Effector CD8-positive, alpha-beta T cell (primary cell): Measurements from ENCODE around the gene TNK1.

ENCODE experiments used
- DNase-seq: peaks from one replicate; lab custom pipeline; 2025; lab: John Stamatoyannopoulos, UW

TNK1 gene

DNA sequence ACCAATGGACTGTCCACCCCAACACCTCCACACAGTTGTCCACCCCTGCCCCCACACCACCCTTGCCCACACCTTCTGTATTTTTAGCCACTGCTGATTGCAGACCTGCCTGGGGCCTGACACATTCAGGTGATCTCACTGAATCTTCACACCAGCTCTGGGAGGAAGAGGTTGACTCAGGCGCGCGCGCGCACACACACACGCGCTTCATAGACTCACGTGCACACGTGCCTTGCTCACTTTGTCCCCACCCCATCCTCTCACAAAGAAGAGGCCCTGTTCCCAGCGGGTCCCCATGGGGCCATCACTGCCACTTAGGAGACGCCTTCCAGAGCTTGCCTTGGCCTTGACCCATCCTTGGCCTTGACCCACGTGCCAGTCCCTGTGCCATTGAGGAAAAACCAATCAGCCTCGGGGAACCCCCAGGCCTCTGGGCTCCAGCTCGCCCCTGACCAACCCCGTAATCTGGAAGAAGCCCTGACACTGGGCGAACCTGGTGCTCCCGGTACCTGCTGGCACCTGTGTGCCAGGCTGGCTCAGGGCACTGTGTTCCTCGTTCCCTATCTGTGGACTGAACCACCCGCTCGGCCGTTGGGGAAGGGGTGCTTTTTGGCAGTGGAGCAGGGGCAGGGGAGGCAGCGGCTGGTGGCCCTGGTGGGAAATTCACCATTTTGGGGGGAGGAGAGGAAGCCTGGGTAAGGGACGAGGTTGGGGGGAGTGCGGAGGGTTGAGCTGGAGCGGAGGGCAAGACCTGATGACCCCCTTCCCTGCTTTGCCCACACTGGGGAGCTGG lies 29.9 kb downstream of the TNK1 start:
- DNase-seq = no peak

DNA sequence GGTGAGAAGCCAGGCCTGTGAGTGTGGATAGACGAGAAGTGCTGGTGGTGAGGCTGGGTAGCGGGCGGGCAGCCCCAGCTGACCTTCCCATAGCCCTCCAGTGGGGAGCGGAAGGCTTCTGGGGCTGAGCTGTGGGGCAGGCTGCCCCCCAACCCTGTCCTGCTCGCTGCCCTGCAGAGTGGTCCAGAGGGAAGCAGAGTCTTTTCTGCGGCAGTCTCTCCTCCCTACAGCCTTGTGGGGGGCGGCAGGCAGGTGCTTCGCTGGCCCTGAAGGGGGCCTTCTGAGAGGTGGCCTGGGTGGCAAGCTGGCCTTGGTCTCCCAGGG lies 30.5 kb downstream of the TNK1 start:
- DNase-seq = no peak

DNA sequence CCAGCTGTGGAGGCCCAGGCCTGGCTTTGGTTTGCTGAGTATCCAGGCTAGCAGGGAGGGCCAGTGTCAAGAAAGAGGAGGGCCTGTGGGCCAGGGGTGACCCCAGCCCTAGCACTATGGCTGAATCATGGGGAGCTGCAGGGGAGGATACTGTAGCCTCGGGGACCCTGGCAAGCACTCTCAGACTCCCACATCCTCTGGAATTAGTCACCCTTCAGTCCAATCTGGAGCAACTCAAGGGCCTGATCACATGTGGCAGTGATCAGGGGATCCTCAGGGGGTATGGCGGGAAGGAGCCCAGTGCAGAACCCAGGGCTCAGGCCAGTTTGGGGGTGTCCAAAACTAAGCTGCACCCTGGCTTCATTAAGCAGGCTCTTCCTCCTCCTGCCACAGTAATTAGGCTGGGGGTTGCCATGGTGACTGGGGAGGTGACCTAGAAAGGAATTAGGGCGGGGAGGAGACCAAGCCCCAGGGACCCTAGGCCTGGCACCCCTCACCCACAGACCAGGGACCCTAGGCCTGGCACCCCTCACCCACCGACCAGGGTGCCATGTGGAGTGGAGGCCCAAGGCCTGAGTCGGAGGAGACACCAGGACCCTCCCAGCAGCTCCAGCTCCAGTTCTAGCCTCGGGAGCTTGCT lies 32.6 kb downstream of the TNK1 start:
- DNase-seq = no peak

DNA sequence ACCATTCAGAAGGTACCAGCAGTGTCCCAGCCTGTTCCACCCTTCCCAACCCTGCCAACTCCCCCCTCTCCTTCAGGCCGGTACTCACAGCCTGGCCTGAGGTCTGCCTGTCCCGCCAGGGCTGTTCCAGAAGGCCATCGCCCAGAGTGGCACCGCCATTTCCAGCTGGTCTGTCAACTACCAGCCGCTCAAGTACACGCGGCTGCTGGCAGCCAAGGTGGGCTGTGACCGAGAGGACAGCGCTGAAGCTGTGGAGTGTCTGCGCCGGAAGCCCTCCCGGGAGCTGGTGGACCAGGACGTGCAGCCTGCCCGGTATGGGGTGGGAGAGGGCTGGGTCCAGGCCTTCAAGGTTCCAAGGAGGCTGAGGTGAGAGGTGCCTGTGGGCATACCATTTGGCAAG lies 33.9 kb downstream of the TNK1 start:
- no peak for DNase-seq

DNA sequence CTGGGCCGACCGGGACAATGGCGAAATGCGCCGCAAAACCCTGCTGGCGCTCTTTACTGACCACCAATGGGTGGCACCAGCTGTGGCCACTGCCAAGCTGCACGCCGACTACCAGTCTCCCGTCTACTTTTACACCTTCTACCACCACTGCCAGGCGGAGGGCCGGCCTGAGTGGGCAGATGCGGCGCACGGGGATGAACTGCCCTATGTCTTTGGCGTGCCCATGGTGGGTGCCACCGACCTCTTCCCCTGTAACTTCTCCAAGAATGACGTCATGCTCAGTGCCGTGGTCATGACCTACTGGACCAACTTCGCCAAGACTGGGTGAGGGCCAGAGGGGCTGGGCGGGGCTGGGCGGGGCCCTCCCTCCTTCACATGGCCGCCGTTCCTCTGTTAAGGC lies 34.9 kb downstream of the TNK1 start:
- no peak for DNase-seq

DNA sequence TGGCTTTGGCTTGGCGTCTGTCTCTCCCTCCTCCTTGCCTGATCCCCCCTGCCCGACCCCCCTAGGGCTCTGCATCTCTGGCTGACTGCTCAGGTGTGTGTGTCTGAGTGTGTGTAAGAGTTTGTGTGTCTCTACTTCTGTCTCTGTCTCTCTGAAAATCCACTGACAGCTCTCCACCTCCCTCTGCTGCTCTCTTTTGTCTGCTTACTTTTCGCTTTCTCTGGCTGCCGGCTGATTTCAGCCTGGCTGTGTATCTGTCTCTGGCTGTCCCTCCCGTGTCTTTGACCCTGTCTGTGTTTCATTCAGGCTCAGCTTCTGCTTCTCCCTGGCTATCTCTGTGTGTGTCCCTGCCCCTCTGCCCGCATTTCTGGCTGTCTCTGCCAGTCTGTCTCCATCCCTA lies 35.4 kb downstream of the TNK1 start:
- DNase-seq = no peak

DNA sequence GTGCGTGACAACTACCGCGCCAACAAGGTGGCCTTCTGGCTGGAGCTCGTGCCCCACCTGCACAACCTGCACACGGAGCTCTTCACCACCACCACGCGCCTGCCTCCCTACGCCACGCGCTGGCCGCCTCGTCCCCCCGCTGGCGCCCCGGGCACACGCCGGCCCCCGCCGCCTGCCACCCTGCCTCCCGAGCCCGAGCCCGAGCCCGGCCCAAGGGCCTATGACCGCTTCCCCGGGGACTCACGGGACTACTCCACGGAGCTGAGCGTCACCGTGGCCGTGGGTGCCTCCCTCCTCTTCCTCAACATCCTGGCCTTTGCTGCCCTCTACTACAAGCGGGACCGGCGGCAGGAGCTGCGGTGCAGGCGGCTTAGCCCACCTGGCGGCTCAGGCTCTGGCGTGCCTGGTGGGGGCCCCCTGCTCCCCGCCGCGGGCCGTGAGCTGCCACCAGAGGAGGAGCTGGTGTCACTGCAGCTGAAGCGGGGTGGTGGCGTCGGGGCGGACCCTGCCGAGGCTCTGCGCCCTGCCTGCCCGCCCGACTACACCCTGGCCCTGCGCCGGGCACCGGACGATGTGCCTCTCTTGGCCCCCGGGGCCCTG lies 36.3 kb downstream of the TNK1 start:
- DNase-seq = no peak

DNA sequence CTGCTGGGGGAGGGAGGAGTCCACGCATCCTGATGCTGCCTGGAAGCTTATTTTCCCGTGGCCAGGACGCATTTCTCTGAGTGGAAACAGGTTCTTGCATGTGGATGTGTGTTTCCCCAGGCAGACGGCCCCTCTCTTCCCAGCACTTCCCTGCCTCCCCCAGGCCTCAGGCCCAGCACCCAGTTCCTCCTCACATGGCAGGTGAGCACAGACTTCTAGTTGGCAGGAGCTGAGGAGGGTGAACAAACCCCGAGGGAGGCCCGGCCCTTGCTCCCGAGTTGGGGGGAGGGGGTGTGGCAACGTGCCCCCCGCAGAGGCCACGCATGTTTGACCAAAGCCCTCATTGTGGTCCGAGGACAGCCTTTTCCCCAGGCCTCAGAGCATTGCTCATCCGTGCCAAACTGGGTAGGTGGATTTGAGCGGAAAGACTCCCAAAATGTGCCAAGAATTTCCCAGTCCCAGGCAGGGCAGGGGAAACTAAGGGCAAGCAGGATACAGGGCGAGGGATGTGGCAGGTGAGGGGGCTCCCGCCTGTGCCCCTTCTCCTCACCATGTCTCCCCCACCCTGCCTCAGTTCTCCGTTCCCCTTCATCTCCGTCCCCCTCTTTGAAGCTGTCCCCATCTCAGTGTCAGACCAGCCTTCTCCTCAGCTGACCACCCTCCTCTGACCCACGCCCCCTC lies 37.7 kb downstream of the TNK1 start:
- DNase-seq = no peak

DNA sequence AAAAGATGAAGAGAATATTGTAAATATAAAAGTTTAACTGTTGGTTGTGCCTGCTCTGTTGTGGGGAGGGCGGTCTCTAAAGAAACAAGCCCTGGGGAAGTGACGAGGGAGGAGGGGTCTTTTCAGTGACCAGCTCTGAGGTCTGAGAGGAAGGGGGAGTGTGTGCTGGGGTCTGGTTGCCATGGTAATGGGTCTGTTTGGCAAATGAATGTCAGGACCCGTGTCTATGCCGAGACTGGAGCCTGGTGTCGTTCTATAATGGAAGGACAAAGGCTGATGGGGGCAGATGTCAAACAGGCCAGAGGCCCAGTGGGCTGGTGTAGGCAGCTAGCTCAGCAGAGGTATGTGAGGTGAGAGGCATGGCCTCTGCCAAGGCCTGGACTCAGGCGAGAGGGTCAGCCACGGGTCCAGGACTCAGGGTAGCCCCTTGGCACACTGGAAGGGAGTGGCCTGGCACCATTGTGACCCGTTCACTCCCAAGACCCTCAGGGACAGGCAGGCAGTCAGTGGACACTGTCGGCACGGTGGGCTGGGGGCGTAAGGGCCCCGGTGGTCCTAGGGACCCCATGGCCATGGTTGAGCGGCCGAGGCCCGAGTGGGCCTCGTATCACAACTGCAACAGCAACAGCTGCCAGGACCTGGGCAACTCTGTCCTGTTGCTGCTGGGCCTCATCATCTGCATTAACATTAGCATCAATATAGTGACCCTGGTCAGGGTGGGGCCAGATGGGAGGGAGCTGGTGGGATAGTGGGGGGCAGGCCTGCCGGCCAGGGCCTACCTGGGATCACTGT lies 39.1 kb downstream of the TNK1 start, which contains the start of gene SPEM1:
Gene SPEM1 (plus strand): TSS at position 506 of the 792 bp plus-strand sequence. CDS start 61 bp downstream, at position 567.
- DNase-seq = no peak

DNA sequence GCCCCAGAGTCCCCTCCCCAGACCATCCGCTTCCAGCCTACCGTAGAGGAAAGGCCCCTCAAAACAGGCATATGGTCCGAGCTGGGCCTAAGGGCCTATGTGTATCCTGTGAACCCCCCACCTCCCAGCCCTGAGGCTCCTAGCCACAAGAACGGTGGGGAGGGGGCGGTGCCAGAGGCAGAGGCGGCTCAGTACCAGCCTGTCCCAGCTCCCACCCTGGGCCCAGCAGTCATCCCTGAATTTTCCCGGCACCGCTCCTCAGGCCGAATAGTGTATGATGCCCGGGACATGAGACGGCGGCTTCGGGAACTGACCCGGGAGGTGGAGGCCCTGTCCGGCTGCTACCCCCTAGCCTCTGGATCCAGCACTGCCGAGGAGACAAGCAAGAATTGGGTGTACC lies 40.3 kb downstream of the TNK1 start:
- DNase-seq = no peak

DNA sequence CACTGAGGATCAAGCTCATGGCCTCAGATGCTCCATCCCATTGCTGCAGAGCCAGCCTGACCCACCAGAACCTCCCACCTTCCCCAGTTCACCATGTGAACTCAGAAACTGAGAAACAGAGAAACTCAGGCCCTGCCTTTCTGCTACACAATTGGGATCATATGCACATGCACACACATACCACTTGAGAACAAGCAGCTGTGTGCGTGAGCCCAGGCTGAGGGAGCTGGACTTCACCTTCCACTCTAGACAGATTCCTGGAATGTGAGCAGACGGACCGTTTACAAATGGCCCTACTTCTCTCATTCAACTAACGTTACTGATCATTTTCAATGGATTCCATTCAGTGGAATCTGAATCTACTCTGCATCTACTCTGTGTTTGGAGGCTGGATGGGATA lies 42.8 kb downstream of the TNK1 start:
- no peak for DNase-seq

DNA sequence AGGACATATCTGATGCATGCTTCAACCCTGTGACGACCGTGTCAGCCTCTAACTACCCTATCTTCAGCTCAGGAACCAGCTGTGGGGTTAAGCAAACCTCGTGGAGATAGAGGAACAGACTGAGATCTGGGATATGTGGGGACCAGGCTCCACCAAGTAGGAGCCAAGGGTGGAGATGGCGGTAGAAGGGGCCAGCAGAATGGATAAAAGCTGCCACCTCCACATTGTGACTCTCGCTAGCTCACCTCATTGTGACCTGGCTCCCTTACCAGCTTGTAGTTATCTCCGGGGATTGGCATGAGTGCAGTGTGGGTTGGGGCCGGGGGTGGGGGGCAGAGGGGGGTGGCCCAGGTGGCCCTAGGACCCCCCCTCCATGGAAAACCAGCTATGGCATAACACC lies 44.4 kb downstream of the TNK1 start, which contains the start of gene SPEM2:
Gene SPEM2 (plus strand): TSS at position 301 of the 400 bp plus-strand sequence. CDS start 73 bp downstream, at position 374.
- DNase-seq = no peak

DNA sequence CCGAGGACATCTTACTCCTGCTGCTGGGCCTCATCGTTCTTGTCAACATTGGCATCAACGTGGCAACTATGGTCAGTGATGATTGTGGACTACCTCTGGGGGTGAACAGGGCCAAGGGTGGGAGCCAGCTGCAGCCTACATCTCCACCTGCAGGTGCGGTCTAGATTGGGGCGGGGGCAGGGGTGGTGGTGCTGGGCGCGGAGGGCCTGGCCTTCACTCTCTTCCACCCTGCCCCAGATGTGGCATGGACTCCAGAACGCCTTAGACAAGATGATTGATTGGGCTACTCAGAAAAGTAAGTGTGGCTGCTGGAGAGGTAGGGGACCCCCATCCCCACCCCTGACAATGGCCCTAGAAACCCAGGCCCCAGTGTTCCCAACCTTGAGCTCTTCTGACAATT lies 44.9 kb downstream of the TNK1 start:
- no peak for DNase-seq

DNA sequence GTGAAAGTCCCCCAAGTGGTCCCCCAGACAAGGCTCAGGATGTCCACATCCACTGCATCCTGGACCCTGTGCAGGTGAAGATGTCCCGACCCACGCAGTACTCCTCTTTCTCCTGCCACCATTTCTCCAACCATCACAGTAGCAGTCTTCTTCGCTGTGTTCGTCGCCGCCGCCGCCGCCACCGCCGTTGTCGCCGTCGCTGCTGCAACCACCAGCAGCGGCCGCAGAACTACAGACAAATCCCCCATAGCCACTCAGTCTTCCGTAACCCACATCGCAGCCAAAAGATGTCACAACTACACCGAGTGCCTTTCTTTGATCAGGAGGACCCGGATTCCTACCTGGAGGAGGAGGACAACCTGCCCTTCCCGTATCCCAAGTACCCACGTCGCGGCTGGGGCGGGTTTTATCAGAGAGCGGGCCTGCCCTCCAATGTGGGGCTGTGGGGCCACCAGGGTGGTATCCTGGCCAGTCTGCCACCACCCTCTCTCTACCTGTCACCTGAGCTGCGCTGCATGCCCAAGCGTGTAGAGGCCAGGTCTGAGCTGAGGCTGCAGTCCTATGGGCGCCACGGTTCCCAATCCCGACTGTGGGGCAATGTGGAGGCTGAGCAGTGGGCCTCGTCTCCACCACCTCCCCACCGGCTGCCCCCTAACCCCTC lies 45.4 kb downstream of the TNK1 start:
- DNase-seq = no peak

DNA sequence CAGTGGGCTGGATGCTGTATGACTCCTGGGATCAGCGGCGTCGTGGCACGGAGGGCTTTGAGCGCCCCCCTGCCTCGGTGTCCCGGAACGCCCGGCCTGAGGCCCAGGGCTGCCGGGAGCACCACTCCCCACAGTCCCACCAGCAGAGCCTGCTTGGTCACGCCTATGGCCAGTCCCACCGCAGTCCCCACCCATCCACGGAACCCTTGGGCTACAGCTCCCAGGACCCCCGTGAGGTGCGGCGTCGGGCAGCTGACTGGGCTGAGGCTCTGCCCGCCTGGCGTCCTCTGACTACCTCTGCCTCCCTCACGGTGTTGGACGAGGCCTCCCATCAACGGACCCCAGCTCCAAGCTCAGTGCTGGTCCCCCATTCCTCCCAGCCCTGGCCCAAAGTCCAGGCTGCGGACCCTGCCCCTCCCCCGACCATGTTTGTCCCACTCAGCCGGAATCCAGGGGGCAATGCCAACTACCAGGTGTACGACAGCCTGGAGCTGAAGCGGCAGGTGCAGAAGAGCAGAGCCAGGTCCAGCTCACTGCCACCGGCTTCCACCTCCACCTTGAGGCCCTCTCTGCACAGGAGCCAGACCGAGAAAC lies 46.1 kb downstream of the TNK1 start:
- DNase-seq = no peak

DNA sequence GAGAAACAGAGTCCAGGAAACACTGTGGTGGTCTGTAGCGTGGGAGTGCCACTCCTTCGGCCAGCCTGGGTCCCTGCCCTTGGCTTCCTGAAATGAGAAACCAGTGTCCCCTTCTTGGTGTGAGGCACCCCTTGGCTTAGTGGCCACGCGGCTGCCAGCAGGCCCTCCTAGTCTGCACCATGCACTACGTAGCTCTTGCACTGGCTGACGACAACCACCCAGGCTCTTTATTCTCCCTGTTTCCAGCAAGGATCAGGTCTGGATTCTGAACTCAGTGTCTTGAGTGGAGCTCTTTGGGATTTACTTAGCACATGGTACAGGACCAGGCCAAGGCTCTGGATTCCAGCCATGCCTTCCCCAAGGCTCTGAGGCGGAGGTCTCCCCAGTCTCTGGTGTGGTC lies 46.7 kb downstream of the TNK1 start:
- no peak for DNase-seq

DNA sequence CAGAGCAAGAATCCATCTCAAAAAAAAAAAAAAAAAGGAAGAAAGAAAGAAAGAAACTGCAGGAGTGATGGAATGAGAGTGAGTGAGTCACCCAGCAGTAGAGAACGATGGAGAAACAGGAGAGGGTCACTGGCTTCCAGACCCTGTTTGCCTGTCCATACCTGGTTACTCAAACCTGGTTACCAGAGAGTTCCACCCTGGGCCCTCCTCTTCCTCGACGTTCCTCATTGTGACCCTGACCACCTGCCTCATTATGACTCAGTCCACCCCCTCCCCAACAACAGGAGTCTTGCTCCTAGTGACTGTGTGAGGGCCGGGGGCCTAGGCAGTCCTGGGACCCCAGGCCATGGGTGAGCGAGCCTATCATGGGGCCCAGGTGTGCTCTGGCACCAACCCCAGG lies 47.7 kb downstream of the TNK1 start, which contains the start of gene SPEM3:
Gene SPEM3 (plus strand): TSS at position 301 of the 400 bp plus-strand sequence. CDS start 46 bp downstream, at position 347.
- DNase-seq = no peak

DNA sequence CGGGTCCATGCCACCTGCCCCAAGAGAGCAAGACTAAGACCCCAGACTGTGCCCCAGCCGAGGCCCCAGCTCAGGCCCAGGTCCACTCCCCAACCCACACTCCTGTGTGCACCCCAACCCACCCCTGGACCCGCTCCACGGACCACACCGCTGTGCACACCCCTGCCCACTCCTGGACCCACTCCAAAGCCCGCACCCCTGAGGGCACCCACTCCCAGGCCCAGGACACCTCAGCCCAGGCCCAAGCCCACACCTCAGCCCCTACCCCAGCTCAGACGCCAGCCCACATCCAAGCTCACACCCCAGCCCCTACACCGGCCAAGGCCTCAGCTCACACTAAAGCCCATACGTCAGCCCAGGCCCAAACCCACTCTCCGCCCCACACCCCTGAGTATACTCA lies 48.8 kb downstream of the TNK1 start:
- DNase-seq = no peak

DNA sequence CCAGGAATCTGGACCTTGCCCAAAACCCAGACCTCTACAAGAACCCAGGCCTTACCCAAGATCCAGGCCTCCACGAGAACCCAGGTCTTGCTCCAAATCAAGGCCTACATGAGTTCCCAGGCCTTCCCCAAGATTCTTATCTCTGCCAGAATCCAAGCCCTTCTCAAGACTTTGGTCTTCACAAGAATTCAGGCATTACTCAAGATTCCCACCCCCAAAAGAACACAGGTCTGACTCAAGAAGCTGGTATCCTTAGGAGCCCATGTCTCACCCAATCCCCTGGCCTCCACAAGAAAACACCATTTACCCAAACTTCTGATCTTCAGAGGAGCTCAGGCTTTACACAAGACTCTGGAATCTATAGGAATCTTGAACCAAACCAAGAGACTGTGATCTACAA lies 50.3 kb downstream of the TNK1 start:
- no peak for DNase-seq

DNA sequence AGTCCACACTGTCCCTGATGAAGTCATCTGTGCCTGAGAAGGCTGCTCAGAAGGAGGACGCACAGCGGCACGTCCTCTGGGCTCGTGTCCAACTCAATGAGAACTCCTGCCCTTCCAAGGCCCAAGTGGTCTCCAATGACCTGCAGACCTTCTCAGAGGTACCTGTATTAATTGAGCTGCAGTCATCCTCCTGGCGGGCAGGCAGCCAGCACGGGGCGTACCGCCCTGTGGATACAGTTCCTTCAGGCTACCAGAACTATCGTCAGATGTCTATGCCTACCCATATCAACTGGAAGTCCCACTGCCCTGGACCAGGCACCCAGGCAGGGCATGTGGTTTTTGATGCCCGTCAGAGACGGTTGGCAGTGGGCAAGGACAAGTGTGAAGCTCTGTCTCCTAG lies 51.4 kb downstream of the TNK1 start:
- DNase-seq = no peak
